Osteocyte (in vitro differentiated cells): Measurements from ENCODE around the gene EMID1. TPM values are rescaled to one million over a fixed set of nuclear protein-coding genes. Genes with fewer than 3 reads are reported as not detected.

Experiments
- DNase-seq: peaks from one replicate; pipeline ENCODE4 v3.0.0; 2021; ENCODE audit warnings: mixed read lengths; ENCODE audit not compliant: unreplicated experiment; ENCODE audit errors: extremely low spot score
- H3K27ac Mint-ChIP-seq: one replicate; pipeline ENCODE4 v1.8.0; 2021; ENCODE audit warnings: mild to moderate bottlenecking, mixed read lengths; ENCODE audit not compliant: unreplicated experiment
- H3K27me3 Mint-ChIP-seq: one replicate; pipeline ENCODE4 v1.8.0; 2021; ENCODE audit warnings: mixed read lengths; ENCODE audit not compliant: unreplicated experiment
- H3K36me3 Mint-ChIP-seq: one replicate; pipeline ENCODE4 v1.8.0; 2021; ENCODE audit warnings: mixed read lengths; ENCODE audit not compliant: unreplicated experiment
- H3K4me1 Mint-ChIP-seq: one replicate; pipeline ENCODE4 v1.8.0; 2021; ENCODE audit warnings: mixed read lengths; ENCODE audit not compliant: unreplicated experiment
- H3K4me3 Mint-ChIP-seq: one replicate; pipeline ENCODE4 v1.8.0; 2021; ENCODE audit warnings: mild to moderate bottlenecking, moderate library complexity, mixed read lengths; ENCODE audit not compliant: unreplicated experiment
- H3K9me3 Mint-ChIP-seq: one replicate; pipeline ENCODE4 v1.8.0; 2021; ENCODE audit warnings: mixed read lengths; ENCODE audit not compliant: unreplicated experiment
- CTCF ChIP-seq: fragments of 200-600 bp; sonication (generic); IDR thresholded peaks from 2 replicates; pipeline ENCODE4 v1.5.0; 2021; ENCODE audit warnings: antibody characterized with exemption, mild to moderate bottlenecking, moderate library complexity
- total RNA-seq: library from RNA; stranded (reverse); gene quantifications from 2 replicates; pipeline ENCODE4 v1.2.1, GENCODE V29; 2021

Gene EMID1
- total RNA-seq, 1 donor from 2014 or later, result 0.51 TPM

DNA sequence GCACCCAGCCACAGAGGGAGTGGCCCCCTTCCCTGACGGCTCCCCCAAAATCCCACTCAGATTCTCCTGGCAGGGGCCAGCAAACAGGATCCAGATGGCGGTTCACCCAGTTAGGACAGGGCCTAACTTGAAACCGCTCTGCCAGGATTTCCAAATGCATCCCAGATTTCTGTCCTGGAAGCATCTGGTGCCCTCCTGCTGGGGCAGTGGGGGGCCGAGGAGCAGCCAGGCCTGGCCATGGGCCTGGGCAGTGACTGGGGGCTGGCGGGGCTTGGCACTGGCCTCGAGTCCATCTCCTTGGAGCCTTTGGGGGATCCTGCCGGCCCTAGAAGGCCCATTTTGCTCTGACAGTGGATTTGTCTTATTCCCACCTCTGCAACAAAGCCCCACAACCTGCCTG is 17.9 kb upstream of the EMID1 start:
- Mint-ChIP-seq H3K4me1 (peaks cover 3% of the 10 kb centered on the region), H3K9me3 (no peaks in the 10 kb centered on the region), H3K4me3 (no peak overlapping the region), H3K27me3 (peaks cover 13% of the 10 kb centered on the region), H3K36me3 (no peaks in the 10 kb centered on the region), H3K27ac (no peak overlapping the region)
- TF ChIP-seq CTCF, result no peak
- DNase-seq, result no peak

- H3K36me3 Mint-ChIP-seq, result no peaks in the 10 kb centered on the region
- no peak for TF ChIP-seq CTCF
- no peak for DNase-seq
- H3K27ac Mint-ChIP-seq, result no peak overlapping the region
- peaks cover 13% of the 10 kb centered on the region for H3K27me3 Mint-ChIP-seq
- H3K4me1 Mint-ChIP-seq, result peaks cover 3% of the 10 kb centered on the region
- H3K4me3 Mint-ChIP-seq, result no peak overlapping the region
- no peaks in the 10 kb centered on the region for H3K9me3 Mint-ChIP-seq
Observed at GRCh38 chr22:29190051-29190450, 15.6 kb upstream of the EMID1 start.

- Mint-ChIP-seq H3K27ac (no peak overlapping the region), H3K4me3 (no peak overlapping the region), H3K9me3 (no peaks in the 10 kb centered on the region), H3K36me3 (no peaks in the 10 kb centered on the region), H3K27me3 (peaks cover 13% of the 10 kb centered on the region), H3K4me1 (peaks cover 3% of the 10 kb centered on the region)
- no peak for TF ChIP-seq CTCF
- DNase-seq, result no peak
Observed at GRCh38 chr22:29190918-29191317, 14.8 kb upstream of the EMID1 start.

GRCh38 chr22:29193021-29193420 is 12.7 kb upstream of the EMID1 start:
- H3K36me3 Mint-ChIP-seq, result no peaks in the 10 kb centered on the region
- no peak overlapping the region for H3K4me3 Mint-ChIP-seq
- no peak for DNase-seq
- H3K9me3 Mint-ChIP-seq, result no peaks in the 10 kb centered on the region
- H3K27ac Mint-ChIP-seq, result no peak overlapping the region
- H3K27me3 Mint-ChIP-seq, result peaks cover 18% of the 10 kb centered on the region
- TF ChIP-seq CTCF, result no peak
- peaks cover 3% of the 10 kb centered on the region for H3K4me1 Mint-ChIP-seq

- Mint-ChIP-seq H3K4me3 (no peak overlapping the region), H3K36me3 (no peaks in the 10 kb centered on the region), H3K4me1 (no peaks in the 10 kb centered on the region), H3K27ac (no peak overlapping the region), H3K27me3 (peaks cover 19% of the 10 kb centered on the region), H3K9me3 (no peaks in the 10 kb centered on the region)
- TF ChIP-seq CTCF, result no peak
- no peak for DNase-seq
Observed at GRCh38 chr22:29194184-29194583, 11.5 kb upstream of the EMID1 start.
